HepG2 (cell line): ENCODE measurements around the gene USE1. TPM values are rescaled to one million over a fixed set of nuclear protein-coding genes. Genes with fewer than 3 reads are reported as not detected.

ENCODE experiments used
- BORCS8-MEF2B ChIP-seq: sonication (generic); formaldehyde crosslinking; IDR thresholded peaks from 2 replicates; pipeline ENCODE4 v1.8.0; 2022; ENCODE audit warnings: mild to moderate bottlenecking, missing genetic modification reagents
- CBFB ChIP-seq: sonication (generic); formaldehyde crosslinking; IDR thresholded peaks from 2 replicates; pipeline ENCODE4 v1.4.0; 2020; ENCODE audit warnings: missing genetic modification reagents
- ERF ChIP-seq: IDR thresholded peaks from 2 replicates; pipeline ENCODE4 v1.6.1; 2018; ENCODE audit warnings: missing biosample characterization, missing genetic modification reagents
- HDAC2 ChIP-seq: sonication (generic); formaldehyde crosslinking; IDR thresholded peaks from 2 replicates; pipeline ENCODE4 v1.4.0; 2020; ENCODE audit warnings: missing genetic modification reagents
- IRF2 ChIP-seq: IDR thresholded peaks from 2 replicates; pipeline ENCODE4 v1.6.1; 2018; ENCODE audit warnings: missing genetic modification reagents, missing compliant biosample characterization
- NFKB2 ChIP-seq: sonication (generic); formaldehyde crosslinking; IDR thresholded peaks from 2 replicates; pipeline ENCODE4 v1.4.0; 2020; ENCODE audit warnings: missing genetic modification reagents, borderline replicate concordance
- NR2F6 ChIP-seq, 2 experiments: IDR thresholded peaks; 2 replicates each; pipeline ENCODE4 v1.6.1; 2016; ENCODE audit warnings: antibody characterized with exemption in 1 of 2, mild to moderate bottlenecking in 1 of 2
- PHF21A ChIP-seq: sonication (generic); formaldehyde crosslinking; IDR thresholded peaks from 2 replicates; pipeline ENCODE4 v1.5.0; 2020; ENCODE audit warnings: mild to moderate bottlenecking, missing genetic modification reagents
- ZBTB49 ChIP-seq: sonication (generic); formaldehyde crosslinking; IDR thresholded peaks from 2 replicates; pipeline ENCODE4 v1.4.0; 2020; ENCODE audit warnings: missing genetic modification reagents, borderline replicate concordance
- ZNF124 ChIP-seq: sonication (generic); formaldehyde crosslinking; IDR thresholded peaks from 2 replicates; pipeline ENCODE4 v1.4.0; 2020; ENCODE audit warnings: missing genetic modification reagents
- ZNF143 ChIP-seq: sonication (generic); formaldehyde crosslinking; IDR thresholded peaks from 2 replicates; pipeline ENCODE4 v1.4.0; 2020; ENCODE audit warnings: missing genetic modification reagents
- ZNF564 ChIP-seq: sonication (generic); formaldehyde crosslinking; IDR thresholded peaks from 2 replicates; pipeline ENCODE4 v1.8.1; 2023; ENCODE audit warnings: mild to moderate bottlenecking, missing genetic modification reagents
- ZNF577 ChIP-seq: sonication (generic); formaldehyde crosslinking; IDR thresholded peaks from 2 replicates; pipeline ENCODE4 v1.4.0; 2020; ENCODE audit warnings: mild to moderate bottlenecking, low read depth, missing genetic modification reagents, borderline replicate concordance
- ZNF724P ChIP-seq: sonication (generic); formaldehyde crosslinking; IDR thresholded peaks from 2 replicates; pipeline ENCODE4 v1.8.0; 2022; ENCODE audit warnings: missing genetic modification reagents, borderline replicate concordance
- ZSCAN9 ChIP-seq: IDR thresholded peaks from 2 replicates; pipeline ENCODE4 v1.6.1; 2016; ENCODE audit warnings: borderline replicate concordance
- polyA plus RNA-seq, 8 experiments: library from polyadenylated mRNA; depleted of rRNA in 3 of 8; stranded (reverse) in 7 of 8; unstranded in 1 of 8; fragments of >200 nt; fragmentation: Illumina TruSeq in 4 of 8; extraction: Trizol in 4 of 8; gene quantifications; 2 replicates each; pipeline versions ENCODE4 v1.2.1 to v1.2.3, GENCODE V29; 2011 to 2016; ENCODE audit warnings: low read depth in 4 of 8, missing spikeins in 1 of 8, mixed read lengths in 1 of 8; ENCODE audit not compliant: insufficient read depth in 1 of 8
- total RNA-seq, 5 experiments: library from RNA; depleted of rRNA; stranded (reverse); fragments of >200 nt; fragmentation: Illumina TruSeq; extraction: Trizol; gene quantifications; 2 replicates each; pipeline ENCODE4 v1.2.3, GENCODE V29; 2016; ENCODE audit warnings: low read depth in 1 of 5
- TF ChIP-seq, protein P1 (sequence below): sonication (generic); formaldehyde crosslinking; IDR thresholded peaks from 2 replicates; pipeline ENCODE4 v1.9.0; 2022; ENCODE audit warnings: missing genetic modification reagents, mild to moderate bottlenecking, borderline replicate concordance

USE1 gene
- total and polyA plus RNA-seq, 2 of the 13 experiments (the other 11 are each of a cell fraction or from before 2014, with no cell fraction given): 9.9 to 17.6 TPM

GRCh38 chr19:17215127-17215971 is at the start of gene USE1 (continued):
- TF ChIP-seq, protein P1, sequence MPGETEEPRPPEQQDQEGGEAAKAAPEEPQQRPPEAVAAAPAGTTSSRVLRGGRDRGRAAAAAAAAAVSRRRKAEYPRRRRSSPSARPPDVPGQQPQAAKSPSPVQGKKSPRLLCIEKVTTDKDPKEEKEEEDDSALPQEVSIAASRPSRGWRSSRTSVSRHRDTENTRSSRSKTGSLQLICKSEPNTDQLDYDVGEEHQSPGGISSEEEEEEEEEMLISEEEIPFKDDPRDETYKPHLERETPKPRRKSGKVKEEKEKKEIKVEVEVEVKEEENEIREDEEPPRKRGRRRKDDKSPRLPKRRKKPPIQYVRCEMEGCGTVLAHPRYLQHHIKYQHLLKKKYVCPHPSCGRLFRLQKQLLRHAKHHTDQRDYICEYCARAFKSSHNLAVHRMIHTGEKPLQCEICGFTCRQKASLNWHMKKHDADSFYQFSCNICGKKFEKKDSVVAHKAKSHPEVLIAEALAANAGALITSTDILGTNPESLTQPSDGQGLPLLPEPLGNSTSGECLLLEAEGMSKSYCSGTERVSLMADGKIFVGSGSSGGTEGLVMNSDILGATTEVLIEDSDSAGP (CRISPR knock-in tag): peak; percentile 84
- TF ChIP-seq ERF (CRISPR knock-in tag) (peak; percentile 59), ZNF143 (CRISPR knock-in tag) (peak; percentile 76), ZNF724P (CRISPR knock-in tag) (0 out of 2 replicates have a peak, but pooled peaks have one; percentile 78), ZNF577 (CRISPR knock-in tag) (no peak), NFKB2 (CRISPR knock-in tag) (peak; percentile 63; the same call in 1 of the 2 replicates), ZSCAN9 (CRISPR knock-in tag) (peak; percentile 44; the same call in 1 of the 2 replicates), ZNF124 (CRISPR knock-in tag) (0 out of 2 replicates have a peak, but pooled peaks have one; percentile 49), BORCS8-MEF2B (CRISPR knock-in tag) (0 out of 2 replicates have a peak, but pooled peaks have one; percentile 46), ZBTB49 (CRISPR knock-in tag) (peak; percentile 11; the same call in 1 of the 2 replicates), HDAC2 (peak; percentile 63), ZNF564 (peak; percentile 75; the same call in 1 of the 2 replicates), NR2F6 (IDR thresholded peaks at IDR 0.05) (peak; percentile 31; the same call in 1 of the 2 replicates), NR2F6 (CRISPR knock-in tag; IDR thresholded peaks at IDR 0.05) (peak; percentile 44; the same call in 1 of the 2 replicates), PHF21A (CRISPR knock-in tag) (peak; percentile 77; the same call in 1 of the 2 replicates), IRF2 (CRISPR knock-in tag) (peak; percentile 56; the same call in 1 of the 2 replicates), CBFB (0 out of 2 replicates have a peak, but pooled peaks have one; percentile 44)
